Skin epidermis (tissue), 12 donors: ENCODE measurements around the gene CYP27A1.

Source experiments
- H3K27ac ChIP-seq, 21 experiments: fragments of 200-600 bp; sonication (generic) in 11 of 21; one replicate each; pipeline ENCODE4 v1.5.0; 2020; ENCODE audit warnings: mild to moderate bottlenecking in 3 of 21, inconsistent platforms in 2 of 21, moderate library complexity in 2 of 21
- H3K4me3 ChIP-seq, 7 experiments: fragments of 200-600 bp; sonication (generic) in 2 of 7; one replicate each; pipeline ENCODE4 v1.5.0; 2020; ENCODE audit warnings: inconsistent platforms in 2 of 7, mild to moderate bottlenecking in 2 of 7, moderate library complexity in 1 of 7

Gene CYP27A1

DNA sequence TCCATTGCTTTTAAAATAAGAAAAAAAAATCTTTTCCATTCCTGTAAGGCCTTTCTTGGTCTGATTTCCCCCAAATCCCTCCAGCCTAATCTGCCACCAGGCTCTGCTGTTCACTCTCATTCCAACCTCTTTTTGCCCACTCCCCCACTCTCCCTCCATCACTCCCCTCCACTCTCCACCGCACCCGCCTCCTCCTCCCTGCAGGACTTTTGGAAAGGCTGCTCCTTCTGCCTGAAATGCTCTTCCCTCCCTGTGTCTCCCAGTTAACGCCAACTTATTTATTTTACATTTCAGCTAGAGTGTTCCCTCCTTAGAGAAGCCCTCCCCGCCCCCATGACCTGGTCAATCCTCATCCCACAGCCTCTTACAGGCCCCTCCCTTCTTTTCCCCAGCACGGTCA lies 72.9 kb downstream of the CYP27A1 start:
- no peak overlapping the region for H3K27ac ChIP-seq
- H3K4me3 ChIP-seq, result no peak overlapping the region

- Histone ChIP-seq H3K4me3 (no peak overlapping the region), H3K27ac (no peak overlapping the region)
Observed at GRCh38 chr2:218855305-218856166, 73.6 kb downstream of the CYP27A1 start.

DNA sequence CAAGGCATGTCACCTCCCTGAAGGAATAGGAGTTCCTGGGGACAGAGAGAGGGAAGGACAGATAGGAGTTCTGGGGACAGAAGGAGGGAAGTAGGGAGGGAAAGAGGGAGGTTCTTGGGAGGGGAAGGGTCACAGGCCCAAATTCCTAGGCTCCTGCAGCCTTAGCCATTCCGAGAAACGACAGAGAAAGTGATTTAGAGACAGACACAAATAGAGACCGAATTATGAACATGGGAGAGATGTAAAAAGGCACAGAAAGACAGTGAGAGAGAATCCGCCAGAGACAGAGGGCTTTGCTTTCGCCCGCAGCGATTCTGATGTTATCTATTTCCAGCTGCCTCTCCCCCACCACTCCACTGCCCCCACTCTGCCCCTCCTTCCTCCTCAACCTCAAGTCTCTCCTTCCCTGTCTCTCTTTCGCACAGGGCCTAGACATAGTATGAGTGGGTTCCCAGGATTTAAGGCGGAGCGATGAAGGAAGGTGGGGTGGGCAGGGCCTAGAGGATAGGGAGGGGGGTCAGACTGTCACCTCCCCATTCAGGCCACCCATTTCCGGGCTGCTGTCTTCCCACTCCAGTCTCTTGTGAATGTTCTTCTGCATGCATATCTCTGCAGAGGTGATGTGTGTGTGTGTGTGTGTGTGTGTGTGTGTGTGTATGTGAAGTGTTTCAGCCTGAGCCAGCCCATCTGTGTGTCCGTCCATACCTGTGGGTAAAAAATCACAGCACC lies 74.4 kb downstream of the CYP27A1 start:
- no peak overlapping the region for H3K4me3 ChIP-seq
- no peak overlapping the region for H3K27ac ChIP-seq

- H3K27ac ChIP-seq, result no peak overlapping the region
- H3K4me3 ChIP-seq, result no peak overlapping the region
Observed at GRCh38 chr2:218856896-218857243, 74.9 kb downstream of the CYP27A1 start.

GRCh38 chr2:218857371-218858137 lies 75.6 kb downstream of the CYP27A1 start:
- Histone ChIP-seq H3K4me3 (no peak overlapping the region), H3K27ac (no peak overlapping the region)

DNA sequence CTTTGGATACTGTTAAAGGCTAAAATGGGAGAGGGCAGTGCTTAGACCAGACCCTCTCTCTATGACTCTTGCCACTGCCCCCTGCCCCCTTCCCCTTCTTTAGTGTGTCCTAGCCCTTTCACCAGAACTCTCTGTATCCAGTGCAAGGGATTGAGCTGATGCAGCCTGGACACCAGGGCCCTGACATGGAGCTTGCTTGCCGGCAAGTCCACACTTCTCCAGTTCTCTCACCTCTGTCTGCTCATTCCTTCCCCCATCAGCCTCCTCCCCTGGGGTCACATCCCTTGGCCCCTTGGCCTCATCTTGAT lies 76.1 kb downstream of the CYP27A1 start:
- Histone ChIP-seq H3K27ac (no peak overlapping the region), H3K4me3 (no peak overlapping the region)

DNA sequence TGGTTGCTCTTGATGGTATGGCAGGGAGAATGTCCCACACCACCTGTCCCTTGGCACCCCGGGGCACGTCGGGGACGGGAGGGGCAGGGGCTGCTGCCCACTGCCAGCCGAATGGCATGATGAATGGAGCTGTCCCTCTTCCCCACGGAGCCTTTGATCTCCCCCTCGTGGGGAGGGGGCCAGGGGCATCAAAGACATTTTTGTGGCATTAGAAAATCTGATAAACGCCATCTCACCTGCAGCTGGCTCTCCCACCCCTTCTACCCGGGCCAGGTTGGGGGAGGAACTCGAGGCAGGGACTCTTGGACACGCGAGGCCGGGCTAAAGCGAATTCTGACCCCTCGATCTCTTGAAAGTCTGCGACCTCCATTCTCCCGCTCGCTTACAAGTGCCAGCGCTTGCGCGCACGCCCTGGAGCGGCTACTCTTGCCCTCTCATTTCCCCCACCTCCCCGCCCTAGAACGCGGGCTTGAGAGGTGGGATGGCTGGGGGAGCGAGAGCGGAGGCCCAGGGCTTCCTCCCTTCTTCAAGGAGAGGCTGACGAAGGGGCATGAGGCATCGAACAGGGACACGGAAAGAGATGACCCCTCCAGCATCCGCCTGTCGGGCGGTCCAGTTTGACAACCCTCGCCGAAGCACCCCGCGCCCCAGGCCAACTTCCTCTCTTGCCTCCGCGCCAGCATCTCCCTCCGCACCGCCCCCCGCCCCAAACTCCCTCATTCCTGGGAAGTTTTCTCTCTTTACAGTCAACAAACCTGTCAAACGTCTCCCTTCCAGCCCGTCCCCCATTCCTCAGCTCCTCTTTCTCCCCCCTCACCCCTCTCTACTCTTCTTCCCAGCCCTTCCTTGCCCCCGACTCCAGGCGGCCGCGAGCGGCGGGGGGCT lies 77.0 kb downstream of the CYP27A1 start:
- peak overlapping the region; percentile 3 to 46 (median 26) for H3K4me3 ChIP-seq

GRCh38 chr2:218859556-218859987 lies 77.6 kb downstream of the CYP27A1 start, which contains the start of gene WNT6:
Gene WNT6 (plus strand): TSS chr2:218859805. CDS start chr2:218860038, 233 bp downstream.
- Histone ChIP-seq H3K4me3 (peak within 1 kb of the TSS; percentile 17 to 46 (median 26)), H3K27ac (peak within 1 kb of the TSS in 3 of 21 experiments; percentile 39 to 70 (median 51))

More for the DNA sequence above, 77.0 kb downstream of the CYP27A1 start:
- peak overlapping the region in 2 of 21 experiments; percentile 51 to 70 for H3K27ac ChIP-seq

DNA sequence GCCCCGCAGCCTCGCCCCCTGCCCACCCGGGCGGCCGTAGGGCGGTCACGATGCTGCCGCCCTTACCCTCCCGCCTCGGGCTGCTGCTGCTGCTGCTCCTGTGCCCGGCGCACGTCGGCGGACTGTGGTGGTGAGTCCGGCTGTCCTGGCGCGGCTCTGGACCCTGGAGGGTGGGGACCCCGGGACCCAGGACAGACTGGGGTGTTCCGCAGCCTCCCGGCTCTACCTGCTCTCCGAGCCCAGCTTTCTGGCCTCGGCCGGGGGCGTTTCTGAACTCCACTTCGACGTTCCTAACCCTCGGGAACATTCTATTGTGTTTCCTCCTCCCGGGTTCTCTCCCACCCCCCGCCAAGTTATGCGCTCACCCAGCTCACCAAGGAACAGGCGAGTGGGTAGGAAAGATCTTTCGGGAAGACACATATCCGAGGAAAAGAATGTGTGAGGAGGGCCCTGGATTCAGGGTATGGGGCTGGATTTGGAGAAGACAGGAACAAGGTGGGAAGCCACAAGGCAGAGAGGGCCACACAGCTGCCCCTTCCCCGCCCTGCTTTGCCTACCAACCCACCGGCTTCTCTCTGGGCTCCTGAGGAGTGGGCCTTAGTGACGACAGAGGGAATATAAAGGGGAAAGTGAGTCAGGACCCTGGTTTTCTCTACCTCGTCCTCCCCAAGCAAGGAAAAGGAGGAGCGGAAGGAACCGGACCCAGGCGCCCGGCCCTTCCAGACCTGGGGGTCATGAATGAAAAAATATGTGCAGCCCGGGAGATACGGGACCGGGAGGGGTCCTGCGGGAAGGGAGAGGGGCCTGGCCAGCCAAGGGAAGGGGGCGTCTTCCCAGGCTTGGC lies 78.3 kb downstream of the CYP27A1 start:
- Histone ChIP-seq H3K27ac (peak overlapping the region in 3 of 21 experiments; percentile 39 to 70 (median 51)), H3K4me3 (peak overlapping the region; percentile 17 to 46 (median 26))

DNA sequence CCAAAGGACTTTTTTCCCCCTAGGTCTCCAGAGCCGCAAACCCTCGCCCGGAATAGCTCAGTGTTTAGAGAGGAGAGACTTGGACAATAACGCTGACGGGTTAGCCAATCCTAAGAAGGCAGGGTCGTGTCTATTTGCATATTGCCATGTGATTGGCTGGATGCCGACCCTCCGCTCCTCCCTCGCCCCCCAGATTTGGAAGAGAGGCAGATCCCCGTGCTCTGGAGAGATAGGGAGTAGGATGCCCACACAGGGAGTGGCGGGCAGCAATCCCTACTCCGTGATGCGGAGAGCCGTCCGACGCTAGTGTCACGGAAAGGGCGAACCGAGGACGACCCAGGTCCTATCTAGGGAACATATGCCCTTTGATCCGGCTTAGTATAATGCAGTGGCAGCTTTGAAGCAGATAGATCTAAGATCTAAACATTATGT lies 79.0 kb downstream of the CYP27A1 start:
- peak overlapping the region in 3 of 7 experiments; percentile 32 to 46 (median 41) for H3K4me3 ChIP-seq

DNA sequence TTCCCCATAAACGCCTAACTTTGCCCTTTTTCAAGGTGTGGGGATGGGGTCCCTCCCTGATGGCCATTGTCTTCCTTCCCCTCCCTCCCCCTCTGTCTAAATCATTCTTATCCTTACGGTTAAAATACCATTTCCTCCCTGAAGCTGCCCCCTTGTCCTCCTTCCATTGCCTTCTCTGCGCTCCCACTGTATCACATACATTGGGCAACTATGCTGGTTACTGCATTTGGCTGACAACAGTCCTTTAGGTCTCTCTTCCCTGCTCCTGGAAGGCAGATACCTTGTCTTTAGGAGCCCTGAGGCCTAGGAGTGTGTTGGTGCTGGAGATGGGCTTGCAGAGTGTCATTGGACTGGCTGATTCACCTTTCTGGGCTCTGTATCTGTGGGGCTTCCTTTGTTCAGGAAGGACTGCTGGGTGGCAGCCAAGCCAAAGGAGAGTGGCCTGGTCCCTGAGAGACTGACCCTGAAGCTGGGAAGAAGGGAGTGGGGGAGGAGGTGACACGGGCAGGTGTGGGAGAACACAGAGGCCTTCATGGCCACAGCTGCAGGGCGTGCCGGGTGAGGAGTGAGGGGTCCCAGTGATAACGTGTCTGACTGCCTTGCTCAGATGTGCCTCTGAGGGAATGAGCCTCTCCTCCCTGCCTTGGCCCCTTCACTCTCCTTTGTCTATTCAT lies 79.8 kb downstream of the CYP27A1 start:
- no peak overlapping the region for H3K27ac ChIP-seq
- H3K4me3 ChIP-seq, result peak overlapping the region in 1 of 7 experiments; percentile 3

More for the DNA sequence above, 79.0 kb downstream of the CYP27A1 start:
- H3K27ac ChIP-seq, result no peak overlapping the region

- no peak overlapping the region for H3K27ac ChIP-seq
- no peak overlapping the region for H3K4me3 ChIP-seq
Observed at GRCh38 chr2:218863021-218863520, 81.1 kb downstream of the CYP27A1 start.
